ENCODE data around the gene ZNF672.

DNA sequence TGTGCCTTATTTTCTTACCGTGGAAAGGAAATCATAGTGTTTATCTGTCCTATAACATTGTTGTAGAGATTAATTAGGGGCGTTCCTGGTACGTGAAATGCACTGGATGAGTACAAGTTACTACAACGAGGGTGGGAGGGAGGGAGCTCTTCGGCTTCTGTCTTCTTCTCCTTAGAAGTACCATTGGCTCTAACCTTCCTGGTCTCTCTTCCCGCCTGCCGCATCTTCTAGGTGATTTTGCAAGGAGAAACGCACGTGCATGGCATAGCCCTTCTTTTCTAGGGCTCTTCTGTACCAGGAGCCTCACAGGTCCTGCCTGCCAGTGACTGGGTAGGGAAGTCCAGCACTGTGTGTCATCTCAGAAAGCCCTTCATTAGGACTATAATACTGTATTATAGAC is 29.1 kb upstream of the ZNF672 start:
- TF ChIP-seq EZH2phosphoT487 (IDR thresholded peaks at IDR 0.05; ENCODE audit: insufficient read depth, low read depth), result no peak
- no peak for TF ChIP-seq EZH2 (IDR thresholded peaks at IDR 0.05; ENCODE audit: insufficient read depth, poor library complexity, severe bottlenecking)

Measured in GM23248 (cell line).